HG03565 (cell line): Measurements from ENCODE around the gene GJC3.
"Not testable (repeated sequence)": the region's sequence is repeated elsewhere in the genome, so short reads cannot be mapped to it uniquely, and the experiment has no call there.

Experiments used
- ATAC-seq: cut with Tn5 transposase; IDR thresholded peaks from one replicate; pipeline ENCODE4 v1.9.1; 2021; ENCODE audit warnings: mild to moderate bottlenecking, moderate library complexity; ENCODE audit not compliant: unreplicated experiment

GJC3 gene, protein sequence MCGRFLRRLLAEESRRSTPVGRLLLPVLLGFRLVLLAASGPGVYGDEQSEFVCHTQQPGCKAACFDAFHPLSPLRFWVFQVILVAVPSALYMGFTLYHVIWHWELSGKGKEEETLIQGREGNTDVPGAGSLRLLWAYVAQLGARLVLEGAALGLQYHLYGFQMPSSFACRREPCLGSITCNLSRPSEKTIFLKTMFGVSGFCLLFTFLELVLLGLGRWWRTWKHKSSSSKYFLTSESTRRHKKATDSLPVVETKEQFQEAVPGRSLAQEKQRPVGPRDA

DNA sequence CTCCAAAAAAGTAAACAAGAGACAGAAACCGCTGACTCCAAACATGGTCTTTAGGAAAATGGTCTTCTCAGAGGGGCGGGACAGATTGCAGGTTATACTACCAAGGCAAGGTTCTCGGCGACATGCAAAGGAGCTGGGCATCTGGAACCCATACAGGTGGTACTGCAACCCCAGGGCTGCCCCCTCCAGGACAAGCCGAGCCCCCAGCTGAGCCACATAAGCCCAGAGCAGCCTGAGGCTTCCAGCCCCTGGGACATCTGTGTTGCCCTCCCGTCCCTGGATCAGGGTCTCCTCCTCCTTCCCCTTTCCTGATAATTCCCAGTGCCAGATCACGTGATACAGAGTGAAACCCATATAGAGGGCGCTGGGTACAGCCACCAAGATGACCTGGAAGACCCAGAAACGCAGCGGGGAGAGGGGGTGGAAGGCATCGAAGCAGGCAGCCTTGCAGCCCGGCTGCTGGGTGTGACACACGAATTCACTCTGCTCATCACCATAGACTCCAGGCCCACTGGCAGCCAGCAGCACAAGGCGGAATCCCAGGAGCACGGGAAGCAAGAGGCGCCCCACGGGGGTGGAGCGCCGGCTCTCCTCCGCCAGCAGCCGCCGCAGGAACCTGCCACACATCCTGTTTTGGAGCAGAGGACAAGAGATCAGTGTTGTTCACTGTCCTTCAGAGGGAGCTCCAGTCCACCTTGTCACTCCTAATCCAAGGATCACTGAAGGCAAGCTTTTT, at the start of gene GJC3:
TSS of gene GJC3 (minus strand) at position 627 of the 736 bp plus-strand sequence. CDS start at position 627, 0 bp downstream.
- ATAC-seq: no peak

DNA sequence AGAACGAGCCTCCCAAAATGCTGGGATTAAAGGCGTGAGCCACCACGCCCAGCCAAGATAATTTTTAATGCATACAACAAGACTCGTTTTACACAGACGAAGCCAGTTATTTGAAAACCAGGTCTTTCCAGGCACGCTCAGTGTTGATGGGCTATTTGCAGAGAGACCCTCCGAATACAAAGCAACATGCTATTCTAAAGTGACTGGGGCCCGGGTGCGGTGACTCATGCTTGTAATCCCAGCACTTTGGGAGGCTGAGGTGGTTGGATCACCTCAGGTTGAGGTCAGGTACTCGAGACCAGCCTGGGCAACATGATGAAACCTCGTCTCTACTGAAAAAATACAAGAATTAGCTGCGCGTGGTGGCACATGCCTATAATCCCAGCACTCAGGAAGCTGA, 47.2 kb upstream of the GJC3 start:
- ATAC-seq: no peak

DNA sequence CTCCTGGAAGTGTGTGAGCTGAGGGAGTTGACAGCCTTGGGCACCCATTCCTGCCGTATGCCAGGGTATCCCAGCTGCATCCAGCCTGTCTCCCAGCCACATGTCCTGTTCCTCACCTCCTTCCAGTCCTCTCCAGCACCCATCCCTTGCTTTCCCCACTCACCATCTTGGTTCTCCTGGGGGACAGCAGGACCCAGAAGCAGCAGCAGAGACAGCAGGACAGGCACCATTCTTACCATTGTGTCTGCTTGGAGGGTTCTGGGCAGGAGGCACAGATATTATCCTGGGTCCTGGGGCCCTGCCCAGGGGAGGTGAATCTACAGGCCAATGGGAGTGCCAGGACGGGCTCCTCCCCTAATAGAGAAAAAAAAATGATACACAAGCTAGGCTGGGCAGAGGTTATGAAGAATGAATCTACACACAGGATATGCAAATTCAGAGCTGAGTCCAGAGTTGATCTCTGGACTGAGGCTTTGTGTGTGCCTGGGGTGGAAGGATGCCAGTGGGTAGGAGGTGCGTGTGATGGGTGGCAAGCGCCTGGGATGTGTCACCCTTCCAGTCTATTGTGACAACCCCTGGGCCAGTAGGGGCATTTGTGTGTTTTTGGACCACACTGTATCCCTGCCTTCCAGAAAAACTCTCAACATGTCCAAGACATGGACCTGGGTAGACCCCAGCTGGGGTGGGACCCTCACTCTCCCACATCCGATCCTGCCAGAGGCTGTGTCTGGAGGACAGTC, 46.5 kb upstream of the GJC3 start, which contains the start of gene AZGP1:
TSS of gene AZGP1 (minus strand) at position 250 of the 740 bp plus-strand sequence. CDS start at position 239, 11 bp downstream.
- no peak for ATAC-seq

DNA sequence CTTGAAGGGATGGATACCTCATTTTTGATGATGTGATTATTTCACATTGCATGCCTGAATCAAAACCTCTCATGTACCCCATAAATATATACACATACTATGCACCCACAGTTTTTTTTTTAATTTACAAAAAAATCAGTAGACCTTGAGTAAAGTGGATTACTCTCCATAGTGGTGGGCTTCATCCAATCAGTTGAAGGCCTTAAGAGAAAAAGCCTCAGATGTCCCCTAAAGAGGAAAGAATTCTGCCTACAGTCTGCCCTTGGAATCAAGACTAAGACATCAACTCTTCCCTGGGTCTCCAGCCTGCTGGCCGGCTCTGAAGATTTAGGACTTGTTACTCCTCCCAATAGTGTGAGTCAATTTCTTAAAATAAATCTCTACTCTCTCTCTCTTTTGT, 45.3 kb upstream of the GJC3 start:
- ATAC-seq: no peak

DNA sequence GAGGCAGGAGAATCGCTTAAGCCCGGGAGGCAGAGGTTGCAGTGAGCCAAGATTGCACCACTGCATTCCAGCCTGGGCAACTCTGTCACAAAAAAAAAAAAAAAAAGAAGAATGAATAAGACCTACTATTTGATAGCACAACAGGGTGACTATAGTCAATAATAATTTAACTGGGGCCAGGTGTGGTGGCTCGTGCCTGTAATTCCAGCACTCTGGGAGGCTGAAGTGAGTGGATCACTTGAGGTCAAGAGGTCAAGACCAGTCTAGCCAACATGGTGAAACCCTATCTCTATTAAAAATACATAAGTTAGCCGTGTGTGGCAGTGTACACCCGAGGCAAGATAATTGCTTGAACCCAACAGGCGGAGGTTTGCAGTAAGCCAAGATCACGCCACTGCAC, 44.4 kb upstream of the GJC3 start:
- not testable (repeated sequence) for ATAC-seq

DNA sequence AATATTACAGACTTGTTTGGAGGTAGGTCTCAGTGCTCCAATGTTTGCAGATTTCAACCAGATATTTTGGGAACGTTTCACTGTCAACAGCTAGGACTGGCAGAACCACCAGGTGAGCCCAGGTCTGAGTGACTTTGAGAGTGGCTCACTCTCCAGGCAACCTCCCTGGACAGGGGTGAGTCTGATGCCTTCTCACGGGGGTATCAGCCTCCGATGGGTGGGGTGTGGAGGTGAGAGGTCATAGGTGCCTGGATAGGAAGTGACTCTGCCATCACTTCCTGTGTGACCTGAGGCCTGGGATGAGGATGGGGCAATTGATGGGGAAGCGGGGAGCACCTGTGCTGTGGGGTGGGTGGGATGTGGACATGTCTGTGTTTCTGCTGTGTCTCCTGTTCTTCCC, 41.8 kb upstream of the GJC3 start:
- ATAC-seq: no peak

DNA sequence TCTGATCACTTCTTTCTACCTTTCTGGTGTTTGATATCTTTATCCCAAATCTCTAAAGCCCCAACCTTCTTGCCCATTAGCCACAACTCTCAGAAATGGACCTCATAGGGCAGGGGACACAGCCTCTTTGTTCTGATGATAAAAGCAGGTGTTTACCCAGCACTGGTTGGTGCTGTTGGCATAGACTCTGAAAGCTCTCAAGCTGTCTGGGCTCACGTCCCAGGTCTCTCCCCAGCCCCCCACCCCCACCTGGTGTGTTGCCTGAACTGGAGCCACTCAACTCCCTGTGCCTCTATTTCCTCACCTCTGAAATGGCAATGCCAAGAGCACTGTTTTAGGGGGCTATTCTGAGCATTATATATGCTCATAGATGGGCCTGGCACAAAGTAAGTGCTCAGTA, 40.4 kb upstream of the GJC3 start:
- not testable (repeated sequence) for ATAC-seq

DNA sequence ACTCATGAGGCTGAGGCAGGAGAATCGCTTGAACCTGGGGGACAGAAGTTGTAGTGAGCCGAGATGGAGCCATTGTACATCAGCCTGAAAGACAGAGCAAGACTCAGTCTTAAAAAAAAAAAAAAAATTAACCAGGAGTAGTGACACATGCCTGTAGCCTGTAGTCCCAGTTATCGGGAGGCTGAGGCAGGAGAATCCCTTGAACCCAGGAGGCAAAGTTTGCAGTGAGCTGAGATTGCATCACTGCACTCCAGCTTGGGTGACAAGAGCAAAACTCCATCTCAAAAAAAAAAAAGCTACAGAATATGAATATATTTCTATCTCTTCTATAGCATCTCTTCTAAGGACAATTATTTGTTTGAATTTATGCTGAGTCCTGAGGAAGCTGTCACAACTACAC, 39.9 kb upstream of the GJC3 start:
- no peak for ATAC-seq

DNA sequence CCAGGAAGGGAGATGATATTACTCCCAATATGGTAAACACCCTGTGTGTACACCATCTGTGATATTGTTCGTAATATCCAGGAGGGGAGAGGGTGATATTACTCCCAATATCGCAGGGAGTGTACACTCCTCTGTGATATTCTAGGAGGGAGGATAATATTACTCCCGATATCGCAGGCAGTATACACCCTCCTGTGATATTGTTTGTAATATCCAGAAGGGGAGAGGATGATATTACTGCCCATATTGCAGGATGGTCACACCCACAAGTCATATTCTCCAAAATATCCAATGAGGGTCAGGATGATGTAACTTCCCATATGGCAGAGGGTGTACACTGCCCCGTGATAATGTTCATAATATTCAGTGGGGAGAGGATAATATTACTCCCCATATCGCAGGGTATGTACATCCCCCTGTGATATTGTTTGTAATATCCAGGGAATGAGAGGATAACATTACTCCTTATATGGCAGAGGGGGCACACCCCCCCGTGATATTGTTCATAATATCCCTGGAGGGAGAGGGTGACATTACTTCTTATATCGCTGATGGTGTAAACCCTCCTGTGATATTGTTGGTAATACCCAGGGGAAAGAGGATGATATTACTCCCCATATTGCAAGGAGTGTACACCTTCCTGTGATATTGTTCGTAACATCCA, 29.3 kb upstream of the GJC3 start:
- ATAC-seq: no peak

DNA sequence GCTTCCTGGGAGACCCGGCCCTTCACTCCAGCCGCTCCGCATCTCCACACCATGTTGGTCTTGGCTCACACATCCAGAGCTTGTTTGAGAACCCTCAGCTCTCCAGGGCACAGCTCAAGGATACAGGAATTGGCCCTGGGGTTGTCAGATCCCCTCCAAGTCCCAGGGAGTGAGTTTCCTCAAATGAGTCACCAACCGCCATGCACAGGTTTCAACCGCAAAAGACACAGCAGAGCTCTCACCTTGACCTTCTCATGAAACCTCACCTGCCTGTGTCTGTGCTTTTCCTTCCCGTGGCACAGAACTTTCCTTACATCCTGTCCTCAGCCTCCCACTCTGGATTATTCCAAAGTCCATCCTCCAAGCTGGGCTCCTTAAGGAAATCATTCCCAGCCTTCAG, 25.8 kb upstream of the GJC3 start:
- ATAC-seq: no peak

DNA sequence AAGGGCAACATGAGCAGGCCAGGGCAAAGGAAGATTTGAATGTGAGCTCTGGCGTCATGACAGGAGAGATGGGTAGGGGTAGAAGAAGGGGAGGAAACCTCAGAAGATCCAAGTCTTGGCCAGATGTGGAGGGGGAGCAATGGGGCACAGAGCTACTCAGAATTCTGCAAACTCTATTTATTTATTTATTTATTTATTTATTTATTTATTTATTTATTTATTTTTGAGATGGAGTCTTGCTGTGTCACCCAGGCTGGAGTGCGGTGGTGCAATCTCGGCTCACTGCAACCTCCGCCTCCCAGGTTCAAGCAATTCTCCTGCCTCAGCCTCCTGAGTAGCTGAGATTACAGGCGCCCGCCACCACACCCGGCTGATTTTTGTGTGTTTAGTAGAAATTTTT, 25.2 kb upstream of the GJC3 start:
- ATAC-seq: not testable (repeated sequence)

DNA sequence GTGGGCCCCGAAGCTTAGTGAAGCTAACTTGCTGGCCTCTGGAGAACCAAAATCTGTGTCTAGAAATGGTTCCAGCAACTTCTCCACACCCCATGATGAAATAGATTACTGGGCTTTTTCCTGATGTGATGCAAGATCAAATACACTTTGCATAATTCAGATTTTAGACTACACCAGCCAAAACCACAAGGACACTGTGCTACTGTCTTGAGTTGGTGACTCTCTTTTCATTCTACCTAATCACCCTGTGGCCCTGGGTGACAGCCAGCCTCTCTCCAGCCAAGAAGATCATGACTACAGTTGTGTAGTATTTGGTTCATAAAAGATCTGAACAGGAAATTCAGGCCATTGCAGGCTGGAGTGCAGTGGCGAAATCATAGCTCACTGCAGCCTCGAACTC, 24.2 kb upstream of the GJC3 start:
- no peak for ATAC-seq

DNA sequence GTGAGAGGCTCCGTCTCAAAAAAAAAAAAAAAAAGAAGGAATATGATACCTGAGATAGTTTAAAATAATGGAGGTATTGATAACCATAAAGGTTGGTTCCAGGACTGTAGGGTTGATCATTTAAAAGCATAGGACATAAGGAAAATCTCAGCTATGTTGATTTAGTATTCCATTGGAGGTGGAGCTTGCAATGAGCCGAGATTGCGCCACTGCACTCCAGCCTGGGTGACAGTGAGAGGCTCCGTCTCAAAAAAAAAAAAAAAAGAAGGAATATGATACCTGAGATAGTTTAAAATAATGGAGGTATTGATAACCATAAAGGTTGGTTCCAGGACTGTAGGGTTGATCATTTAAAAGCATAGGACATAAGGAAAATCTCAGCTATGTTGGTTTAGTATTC, 23.2 kb upstream of the GJC3 start:
- not testable (repeated sequence) for ATAC-seq

DNA sequence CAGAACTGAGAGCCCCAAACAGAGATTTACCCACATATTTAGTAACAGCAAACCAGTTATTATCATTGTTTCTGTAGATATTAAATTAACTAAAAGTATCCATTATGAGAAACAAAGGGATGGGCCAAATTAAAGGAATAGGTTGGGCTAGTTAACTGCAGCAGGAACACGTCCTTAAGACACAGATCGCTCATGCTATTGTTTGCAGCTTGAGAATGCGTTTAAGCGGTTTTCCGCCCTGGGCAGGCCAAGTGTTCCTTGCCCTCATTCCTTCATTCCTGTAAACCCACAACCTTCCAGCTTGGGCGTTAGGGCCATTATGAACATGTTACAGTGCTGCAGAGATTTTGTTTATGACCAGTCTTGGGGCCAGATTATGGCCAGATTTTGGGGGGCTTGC, 21.4 kb upstream of the GJC3 start:
- not testable (repeated sequence) for ATAC-seq

DNA sequence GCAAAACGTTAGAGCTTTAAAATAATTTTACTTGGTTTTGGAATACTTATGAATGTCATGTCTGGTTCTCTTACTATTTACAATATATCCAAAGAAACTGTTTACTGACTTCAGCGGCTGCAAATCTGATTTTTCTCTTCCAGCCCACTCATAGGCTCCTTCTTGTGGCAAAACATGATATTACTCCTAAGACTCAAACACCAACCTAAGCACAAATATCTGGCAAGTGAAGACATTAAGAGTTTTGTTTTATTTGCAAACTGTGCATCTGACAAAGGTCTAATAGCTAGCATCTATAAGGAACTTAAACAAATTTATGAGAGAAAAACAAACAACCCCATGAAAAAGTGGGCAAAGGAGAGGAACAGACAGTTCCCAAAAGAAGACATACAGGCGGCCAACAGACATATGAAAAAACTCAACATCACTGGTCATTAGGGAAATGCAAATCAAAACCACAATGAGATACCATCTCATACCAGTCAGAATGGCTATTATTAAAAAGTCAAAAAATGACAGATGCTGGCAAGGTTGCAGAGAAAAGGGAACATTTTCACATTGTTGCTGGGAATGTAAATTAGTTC, 20.3 kb upstream of the GJC3 start:
- no peak for ATAC-seq

DNA sequence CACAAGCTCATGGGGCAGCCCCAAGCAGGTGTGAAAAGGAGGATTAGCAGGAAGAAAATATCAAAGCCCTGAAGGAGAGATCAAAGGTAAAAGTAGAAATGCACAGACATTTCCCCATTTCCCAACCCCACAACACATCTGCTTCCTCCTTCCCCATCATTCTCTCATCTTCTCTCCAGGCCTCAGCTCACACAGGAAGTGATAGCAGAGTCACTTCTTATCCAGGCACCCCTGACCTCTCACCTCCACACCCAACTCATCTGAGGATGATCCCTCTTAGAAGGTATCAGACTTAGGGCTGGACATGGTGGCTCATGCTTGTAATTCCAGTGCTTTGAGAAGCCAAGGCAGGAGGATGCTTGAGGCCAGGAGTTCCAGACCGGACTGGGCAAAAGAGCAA, 18.2 kb upstream of the GJC3 start:
- no peak for ATAC-seq

DNA sequence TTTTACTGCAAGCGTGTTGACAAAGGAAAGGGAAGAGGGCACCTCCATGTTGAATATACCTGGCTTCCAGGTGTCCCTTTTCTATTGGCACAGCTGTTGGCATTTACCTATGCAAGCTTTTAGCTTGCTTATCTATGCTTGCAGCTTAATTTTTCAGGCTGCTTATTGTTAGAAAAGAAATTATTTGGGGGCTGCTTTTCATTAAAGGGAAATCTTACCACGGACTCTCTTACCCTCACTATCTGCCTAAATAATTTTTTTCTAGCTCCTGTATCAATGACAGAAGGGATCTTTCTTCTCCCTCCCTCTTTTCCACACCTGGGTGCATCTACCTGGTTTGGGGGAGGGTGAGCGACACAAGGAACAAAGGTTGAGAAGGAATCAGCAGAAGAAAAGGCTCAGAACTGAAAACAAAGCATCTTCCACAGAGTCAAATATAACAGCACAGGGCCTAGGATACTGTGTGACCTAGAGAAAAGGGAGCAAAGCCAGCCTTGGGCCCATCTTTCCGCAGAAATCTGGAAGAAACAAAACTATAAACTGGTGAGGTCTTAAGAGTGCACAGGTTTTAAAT, 15.2 kb upstream of the GJC3 start:
- no peak for ATAC-seq

DNA sequence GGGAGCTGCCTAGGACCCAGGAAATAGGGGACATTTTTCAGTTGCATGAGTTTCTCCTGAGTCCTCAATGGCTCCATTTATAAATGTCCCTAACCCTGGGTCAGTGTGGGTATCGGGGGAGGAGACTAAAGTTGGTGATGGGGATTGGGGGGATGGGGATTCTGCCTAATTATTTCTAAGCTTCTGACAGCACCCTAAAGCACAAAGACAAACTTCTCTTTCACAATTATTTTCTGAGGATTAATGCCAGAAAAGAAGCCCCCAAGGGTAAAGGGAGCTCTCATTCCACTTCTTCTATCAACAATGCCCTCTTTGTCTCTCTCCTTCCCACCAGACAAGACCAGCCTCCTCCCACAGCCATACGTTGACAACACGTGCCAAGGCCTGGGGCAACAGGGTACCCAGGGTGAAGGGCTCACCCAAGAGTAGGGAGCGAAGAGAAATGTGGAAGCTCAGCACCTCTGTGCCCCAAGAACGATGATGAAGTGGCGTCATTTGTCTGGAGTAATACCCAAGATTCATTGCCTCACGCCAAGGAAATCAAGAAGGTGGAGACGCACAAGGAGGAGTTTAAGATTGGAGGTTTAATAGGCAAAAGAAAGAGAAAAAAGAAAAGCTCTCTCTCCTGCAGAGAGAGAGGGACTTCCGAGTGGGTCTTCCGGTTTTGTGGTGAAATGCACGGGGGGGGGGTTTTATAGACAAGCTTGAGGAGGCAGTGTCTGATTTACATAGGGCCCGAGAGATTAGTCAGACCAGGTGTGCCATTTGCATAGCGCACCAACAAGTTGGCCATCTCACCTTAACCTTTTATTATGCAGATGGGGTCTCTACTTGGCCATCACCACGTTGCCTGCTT, 14.4 kb upstream of the GJC3 start:
- no peak for ATAC-seq

DNA sequence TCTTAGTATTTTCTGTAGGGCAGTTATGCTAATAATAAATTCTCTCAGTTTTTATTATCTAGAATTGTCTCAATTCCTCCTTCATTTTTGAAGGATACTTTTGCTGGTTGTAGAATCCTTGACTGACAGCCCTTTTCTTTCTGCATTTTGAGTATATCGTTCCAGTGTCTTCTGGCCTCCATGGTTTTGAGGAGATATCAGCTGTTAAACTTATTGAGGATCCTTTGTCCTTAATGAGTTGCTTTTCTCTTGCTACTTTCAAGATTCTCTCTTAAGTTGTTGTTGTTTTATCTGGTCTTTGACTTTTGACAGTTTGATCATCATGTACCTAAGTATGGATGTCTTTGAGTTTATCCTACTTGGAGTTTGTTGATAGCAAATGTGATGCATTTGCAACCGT, 8.9 kb upstream of the GJC3 start:
- ATAC-seq: no peak

DNA sequence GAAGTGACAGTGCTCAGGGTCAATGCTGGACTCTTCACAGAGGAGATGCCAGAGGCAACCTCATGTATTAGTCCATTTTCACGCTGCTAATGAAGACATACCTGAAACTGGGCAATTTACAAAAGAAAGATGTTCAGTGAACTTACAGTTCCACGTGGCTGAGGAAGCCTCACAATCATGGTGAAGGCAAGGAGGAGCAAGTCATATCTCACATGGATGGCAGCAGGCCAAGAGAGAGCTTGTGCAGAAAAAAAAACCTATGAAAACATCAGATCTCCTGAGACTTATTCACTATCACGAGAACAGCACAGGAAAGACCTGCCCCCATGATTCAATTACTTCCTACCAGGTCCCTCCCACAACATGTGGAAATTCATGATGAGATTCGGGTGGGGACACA, 5.6 kb upstream of the GJC3 start:
- ATAC-seq: not testable (repeated sequence)
